Tibial nerve (tissue), 4 donors: Measurements from ENCODE around the gene ITCH.

Experiments
- CTCF ChIP-seq, 5 experiments: fragments of 200-600 bp in 3 of 5; fragments of 450-650 bp in 2 of 5; sonication (generic) in 3 of 5; IDR thresholded peaks; one replicate each; pipeline ENCODE4 v1.5.1; 2016 to 2019; ENCODE audit warnings: antibody characterized with exemption in 5 of 5, mild to moderate bottlenecking in 3 of 5, moderate library complexity in 2 of 5
- EP300 ChIP-seq, 2 donors: sonication (generic); formaldehyde crosslinking; IDR thresholded peaks; one replicate each; pipeline ENCODE4 v1.6.1; 2017; ENCODE audit warnings: antibody characterized with exemption in 2 of 2, mild to moderate bottlenecking in 1 of 2

- no peak for TF ChIP-seq CTCF (IDR thresholded peaks at IDR 0.05)
- no peak for TF ChIP-seq EP300 (IDR thresholded peaks at IDR 0.05)
Observed at GRCh38 chr20:34412453-34412852, 49.4 kb downstream of the ITCH start.
